T47D (cell line): ENCODE measurements around the gene GAGE12J.
"Not testable (repeated sequence)": the region's sequence is repeated elsewhere in the genome, so short reads cannot be mapped to it uniquely, and the experiment has no call there.

Experiments
- DNase-seq, 2 experiments: peaks; one replicate each; pipeline versions ENCODE4 v3.0.0 to v3.0.0-alpha.2; 2011 to 2012; ENCODE audit warnings: low read depth in 1 of 2, low spot score in 1 of 2
- JUND ChIP-seq: IDR thresholded peaks from 2 replicates; pipeline ENCODE4 v1.6.1; 2012; ENCODE audit warnings: low read depth
- in situ Hi-C: cut with HindIII; loops from 2 replicates; pipeline ENCODE4 v1.10.0; 2016; ENCODE audit warnings: low sequenced_read_pairs, low pct_unique_long_range_greater_than_20kb

Gene GAGE12J

GRCh38 chrX:49291615-49292337, 30.1 kb upstream of the GAGE12J start:
- TF ChIP-seq JUND, result no peak
- peak in 1 of 2 experiments; percentile 74 for DNase-seq
- in situ Hi-C loops, result no loop called here

- TF ChIP-seq JUND, result no peak
- no peak for DNase-seq
- in situ Hi-C loops, result no loop called here
Measured at GRCh38 chrX:49292400-49293362, 29.2 kb upstream of the GAGE12J start.

GRCh38 chrX:49299293-49299692, 22.5 kb upstream of the GAGE12J start:
- in situ Hi-C loops, DNase-seq: not testable (repeated sequence)

GRCh38 chrX:49300703-49301102, 21.1 kb upstream of the GAGE12J start:
- in situ Hi-C loops, result no loop called here
- TF ChIP-seq JUND, result no peak
- DNase-seq, result no peak

- in situ Hi-C loops, result no loop called here
- no peak for DNase-seq
- TF ChIP-seq JUND, result no peak
Measured at GRCh38 chrX:49303346-49303745, 18.5 kb upstream of the GAGE12J start, which contains the start of gene GAGE10. TSS of gene GAGE10 (plus strand) at chrX:49303646. CDS start at chrX:49304860, 1,214 bp downstream.

- DNase-seq, in situ Hi-C loops: not testable (repeated sequence)
Measured at GRCh38 chrX:49307775-49308174, 14.1 kb upstream of the GAGE12J start.

GRCh38 chrX:49308604-49309269, 13.1 kb upstream of the GAGE12J start:
- in situ Hi-C loops, result no loop called here
- no peak for TF ChIP-seq JUND
- DNase-seq, result no peak

- peak in 1 of 2 experiments; percentile 30 for DNase-seq
- in situ Hi-C loops, result no loop called here
- TF ChIP-seq JUND, result no peak
Measured at GRCh38 chrX:49309401-49309981, 12.3 kb upstream of the GAGE12J start.

GRCh38 chrX:49310371-49310770, 11.5 kb upstream of the GAGE12J start:
- in situ Hi-C loops, result no loop called here
- no peak for DNase-seq
- no peak for TF ChIP-seq JUND

GRCh38 chrX:49312176-49312575, 9.7 kb upstream of the GAGE12J start:
- TF ChIP-seq JUND, result no peak
- in situ Hi-C loops, result no loop called here
- DNase-seq, result no peak

GRCh38 chrX:49316085-49316484, 5.8 kb upstream of the GAGE12J start:
- no peak for DNase-seq
- in situ Hi-C loops, result no loop called here
- no peak for TF ChIP-seq JUND

GRCh38 chrX:49322266-49322665, 429 bp downstream of the GAGE12J start:
- DNase-seq, in situ Hi-C loops: not testable (repeated sequence)

GRCh38 chrX:49323735-49324134, 1.9 kb downstream of the GAGE12J start:
- DNase-seq, in situ Hi-C loops: not testable (repeated sequence)

GRCh38 chrX:49330421-49330820, 8.6 kb downstream of the GAGE12J start:
- in situ Hi-C loops, DNase-seq: not testable (repeated sequence)

GRCh38 chrX:49331282-49331681, 9.4 kb downstream of the GAGE12J start, which contains the start of gene GAGE13:
TSS of gene GAGE13 (plus strand) at chrX:49331582. CDS start at chrX:49332738, 1,156 bp downstream.
- DNase-seq, in situ Hi-C loops: not testable (repeated sequence)

- DNase-seq, in situ Hi-C loops: not testable (repeated sequence)
Measured at GRCh38 chrX:49331841-49332240, 10.0 kb downstream of the GAGE12J start.

GRCh38 chrX:49341449-49341848, 19.6 kb downstream of the GAGE12J start:
- DNase-seq, in situ Hi-C loops: not testable (repeated sequence)
